ENCODE measurements around the gene FMO2.

Gene FMO2

GRCh38 chr1:171258943-171259342 lies 73.8 kb downstream of the FMO2 start:
- no peak for DNase-seq
